ENCODE results near the gene TMEM129.

- TF ChIP-seq EZH2 (optimal IDR thresholded peaks at IDR 0.05; ENCODE audit: low read depth, low read length) (no peak), CTCF (IDR thresholded peaks at IDR 0.05; ENCODE audit: low read length) (no peak), EZH2phosphoT487 (IDR thresholded peaks at IDR 0.05; ENCODE audit: low read length) (no peak)
Observed at GRCh38 chr4:1675136-1675801, 45.9 kb downstream of the TMEM129 start.
